Nephron progenitor cell (in vitro differentiated cells): ENCODE measurements around the gene OGFRL1.

Experiments
- DNase-seq: peaks from one replicate; pipeline ENCODE4 v3.0.0; 2021
- H3K27ac Mint-ChIP-seq: 2 replicates; pipeline ENCODE4 v1.8.0; 2021; ENCODE audit warnings: mild to moderate bottlenecking, moderate library complexity, mixed read lengths
- H3K27me3 Mint-ChIP-seq: 2 replicates; pipeline ENCODE4 v1.8.0; 2021; ENCODE audit warnings: mild to moderate bottlenecking, low read depth, mixed read lengths; ENCODE audit not compliant: poor library complexity
- H3K36me3 Mint-ChIP-seq: 2 replicates; pipeline ENCODE4 v1.8.0; 2021; ENCODE audit warnings: low read depth, mixed read lengths
- H3K4me1 Mint-ChIP-seq: 2 replicates; pipeline ENCODE4 v1.8.0; 2021; ENCODE audit warnings: mixed read lengths
- H3K4me3 Mint-ChIP-seq: 2 replicates; pipeline ENCODE4 v1.8.0; 2021; ENCODE audit warnings: mild to moderate bottlenecking, moderate library complexity, mixed read lengths
- H3K9me3 Mint-ChIP-seq: 2 replicates; pipeline ENCODE4 v1.8.0; 2021; ENCODE audit warnings: mild to moderate bottlenecking, moderate library complexity, mixed read lengths
- CTCF ChIP-seq: fragments of 200-600 bp; sonication (generic); IDR thresholded peaks from 2 replicates; pipeline ENCODE4 v1.5.0; 2021; ENCODE audit warnings: antibody characterized with exemption

The OGFRL1 gene

DNA sequence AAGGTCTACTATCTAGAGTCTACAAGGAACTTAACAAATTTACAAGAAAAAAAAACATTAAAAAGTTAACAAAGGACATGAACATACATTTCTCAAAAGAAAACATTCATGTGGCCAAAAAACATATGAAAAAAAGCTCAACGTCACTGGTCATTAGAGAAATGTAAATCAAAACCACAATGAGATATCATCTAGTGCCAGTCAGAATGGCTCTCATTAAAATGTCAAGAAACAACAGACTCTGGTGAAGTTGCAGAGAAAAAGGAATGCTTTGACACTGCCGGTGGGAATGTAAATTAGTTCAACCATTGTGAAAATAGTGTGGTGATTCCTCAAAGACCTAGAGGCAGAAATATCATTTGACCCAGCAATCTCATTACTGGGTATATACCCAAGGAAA lies 48.3 kb downstream of the OGFRL1 start:
- no peak for TF ChIP-seq CTCF
- peaks cover 5% of the 10 kb centered on the region for H3K27me3 Mint-ChIP-seq
- H3K9me3 Mint-ChIP-seq = peaks cover 16% of the 10 kb centered on the region
- no peaks in the 10 kb centered on the region for H3K36me3 Mint-ChIP-seq
- no peak for DNase-seq
- H3K4me3 Mint-ChIP-seq = no peak overlapping the region
- H3K27ac Mint-ChIP-seq = no peak overlapping the region
- no peaks in the 10 kb centered on the region for H3K4me1 Mint-ChIP-seq

DNA sequence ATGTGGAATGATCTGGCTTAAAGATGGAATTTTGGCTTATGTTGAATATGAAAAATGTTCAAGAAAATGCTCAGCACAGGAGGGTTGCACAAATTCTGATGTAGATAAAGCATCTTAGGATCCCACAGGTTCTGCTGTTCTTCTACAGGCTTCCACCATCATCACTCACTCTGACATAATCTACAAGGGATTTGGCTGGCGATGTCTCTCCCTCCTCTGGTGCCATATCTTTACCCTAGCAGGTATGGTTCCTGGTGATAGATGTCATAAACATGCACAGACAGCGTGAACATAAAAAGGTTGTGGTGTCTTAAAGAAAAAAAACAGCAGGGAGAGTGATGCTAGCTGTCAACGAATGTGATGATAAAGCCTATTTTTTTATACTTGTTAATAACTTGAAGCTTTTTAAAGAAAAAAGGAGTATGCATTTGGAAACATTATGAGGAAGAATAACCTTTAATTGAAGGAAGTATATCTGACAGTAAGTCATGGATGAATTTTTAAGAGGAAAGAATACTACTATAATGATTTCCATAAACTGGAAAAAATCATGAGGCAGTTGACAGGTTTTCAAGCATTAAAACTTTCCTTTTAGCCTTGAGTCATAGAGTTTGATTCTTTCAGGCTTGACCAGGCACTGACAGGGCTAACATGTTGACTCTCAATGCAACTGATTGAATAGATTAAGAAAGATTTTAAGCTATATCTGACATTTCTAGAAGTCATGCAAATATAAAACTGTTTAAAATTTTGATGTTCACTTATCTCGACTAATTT lies 50.1 kb downstream of the OGFRL1 start:
- Mint-ChIP-seq H3K9me3 (peaks cover 16% of the 10 kb centered on the region), H3K4me1 (no peaks in the 10 kb centered on the region), H3K36me3 (no peaks in the 10 kb centered on the region), H3K27ac (no peak overlapping the region), H3K4me3 (no peak overlapping the region), H3K27me3 (peaks cover 5% of the 10 kb centered on the region)
- no peak for DNase-seq
- TF ChIP-seq CTCF = no peak

DNA sequence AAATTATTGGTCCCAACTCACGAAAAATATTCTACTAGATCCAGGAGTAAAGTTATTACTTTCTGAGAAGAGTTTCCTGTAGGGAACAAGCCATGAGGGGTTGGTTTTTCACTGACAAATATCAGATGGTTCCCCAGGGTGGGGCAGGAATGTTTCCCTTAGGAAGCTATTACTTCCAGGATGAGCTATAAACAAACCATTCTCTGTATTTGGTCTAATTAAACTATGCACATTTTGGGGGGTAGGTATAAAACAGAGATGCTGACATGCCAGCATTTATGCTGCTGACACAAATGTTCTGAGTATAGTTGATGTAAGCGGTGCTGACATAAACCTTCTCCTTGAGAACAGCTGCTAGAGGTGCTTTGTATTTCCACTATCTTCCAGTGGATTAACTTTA lies 54.2 kb downstream of the OGFRL1 start:
- H3K36me3 Mint-ChIP-seq = no peaks in the 10 kb centered on the region
- peaks cover 8% of the 10 kb centered on the region for H3K27me3 Mint-ChIP-seq
- no peak overlapping the region for H3K27ac Mint-ChIP-seq
- H3K4me3 Mint-ChIP-seq = no peak overlapping the region
- no peak for DNase-seq
- no peak for TF ChIP-seq CTCF
- peaks cover 4% of the 10 kb centered on the region for H3K4me1 Mint-ChIP-seq
- H3K9me3 Mint-ChIP-seq = no peaks in the 10 kb centered on the region

- Mint-ChIP-seq H3K27me3 (peaks cover 3% of the 10 kb centered on the region), H3K4me3 (no peak overlapping the region), H3K36me3 (no peaks in the 10 kb centered on the region), H3K27ac (no peak overlapping the region), H3K4me1 (peaks cover 4% of the 10 kb centered on the region), H3K9me3 (no peaks in the 10 kb centered on the region)
- TF ChIP-seq CTCF = no peak
- no peak for DNase-seq
Measured at GRCh38 chr6:71345476-71346333, 57.1 kb downstream of the OGFRL1 start.

DNA sequence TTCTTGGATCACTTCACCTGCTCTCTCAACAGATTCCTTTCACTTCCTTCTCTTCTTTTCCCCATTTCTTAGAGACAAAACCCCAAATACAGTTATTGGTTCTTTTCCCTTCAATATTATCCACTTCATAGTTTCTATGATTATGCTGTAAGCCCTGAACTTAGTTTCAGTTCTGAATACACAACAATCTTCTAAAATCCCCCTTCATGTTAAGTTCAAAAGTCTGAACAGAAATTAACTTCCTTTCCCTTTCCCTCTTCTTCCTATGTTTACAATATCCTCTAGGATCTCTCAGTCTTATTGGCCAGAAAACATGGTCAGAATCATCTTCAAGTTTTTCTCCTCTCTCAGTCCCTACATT lies 57.7 kb downstream of the OGFRL1 start:
- TF ChIP-seq CTCF = no peak
- Mint-ChIP-seq H3K9me3 (no peaks in the 10 kb centered on the region), H3K4me1 (peaks cover 4% of the 10 kb centered on the region), H3K27ac (no peak overlapping the region), H3K4me3 (no peak overlapping the region), H3K27me3 (peaks cover 3% of the 10 kb centered on the region), H3K36me3 (no peaks in the 10 kb centered on the region)
- no peak for DNase-seq
